Ramos (cell line): Measurements from ENCODE around the gene PIGT.

Experiments used
- in situ Hi-C: fragments of 300-500 bp; cut with MboI; formaldehyde crosslinking; loops from one replicate; pipeline ENCODE4 v1.14.3; 2022; ENCODE audit warnings: low sequenced_read_pairs; ENCODE audit not compliant: unreplicated experiment

Gene PIGT

DNA sequence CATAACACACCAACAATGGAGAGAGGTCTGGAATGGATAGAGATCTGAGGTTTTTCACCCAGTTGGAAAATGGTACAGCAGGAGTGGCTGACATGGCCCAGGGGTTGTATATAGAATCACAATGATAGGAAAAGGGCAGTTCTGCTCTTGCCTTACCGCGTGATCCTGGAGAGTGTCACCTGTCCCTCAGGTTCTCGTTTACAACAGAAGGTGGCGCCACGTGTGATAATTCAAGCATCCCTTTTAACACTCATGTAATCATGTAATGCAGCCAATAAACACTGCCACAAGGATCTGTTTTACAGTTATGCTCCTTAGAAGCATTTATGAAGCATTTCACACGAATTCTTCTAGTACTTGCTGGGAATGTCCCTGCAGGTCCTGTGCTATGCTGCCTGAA is 40.7 kb downstream of the PIGT start:
- in situ Hi-C loops = loop anchor here (25.0 kb wide), 1 partner anchor 306 kb away; no protein-coding TSS in a partner anchor

DNA sequence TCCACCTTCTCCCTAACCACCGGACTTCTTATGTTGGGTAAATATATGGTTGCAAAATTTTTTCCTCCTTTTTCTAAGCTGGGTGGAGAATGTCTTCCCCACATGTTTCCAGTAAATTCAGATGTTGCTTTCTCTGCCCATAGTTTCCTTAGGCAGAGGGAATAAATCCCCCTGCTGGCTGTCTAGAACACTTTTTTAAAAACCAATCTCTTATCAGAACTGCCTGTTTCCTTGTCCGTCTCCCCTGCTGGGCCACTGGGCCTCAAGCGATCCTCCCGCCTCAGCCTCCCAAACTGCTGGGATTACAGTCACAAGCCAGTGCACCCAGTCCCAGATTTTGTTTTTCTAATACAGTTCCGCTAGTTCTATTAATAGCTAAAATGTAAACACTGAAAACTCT is 43.7 kb downstream of the PIGT start:
- in situ Hi-C loops = loop anchor here (25.0 kb wide), 1 partner anchor 303 kb away; no protein-coding TSS in a partner anchor

DNA sequence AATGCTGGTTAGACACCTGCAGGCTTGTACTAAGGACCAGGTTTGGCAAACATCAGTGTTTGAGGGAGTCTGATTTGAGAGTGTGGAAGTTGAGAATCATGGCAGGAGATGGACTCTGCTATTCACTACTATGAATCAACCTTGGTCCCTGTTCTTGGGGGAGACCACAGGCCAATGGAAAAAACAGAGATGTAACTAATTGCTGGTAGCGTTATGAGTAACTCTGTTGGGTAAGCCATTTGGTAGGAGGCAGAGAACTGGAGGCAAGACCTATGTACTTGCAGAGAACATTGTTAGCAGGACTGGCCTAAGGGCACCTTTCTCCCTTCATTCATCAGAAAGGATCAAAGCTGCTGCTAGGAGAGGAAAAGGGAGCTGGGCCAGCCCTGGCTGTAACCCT is 45.3 kb downstream of the PIGT start:
- in situ Hi-C loops = loop anchor here (25.0 kb wide), 1 partner anchor 301 kb away; no protein-coding TSS in a partner anchor

DNA sequence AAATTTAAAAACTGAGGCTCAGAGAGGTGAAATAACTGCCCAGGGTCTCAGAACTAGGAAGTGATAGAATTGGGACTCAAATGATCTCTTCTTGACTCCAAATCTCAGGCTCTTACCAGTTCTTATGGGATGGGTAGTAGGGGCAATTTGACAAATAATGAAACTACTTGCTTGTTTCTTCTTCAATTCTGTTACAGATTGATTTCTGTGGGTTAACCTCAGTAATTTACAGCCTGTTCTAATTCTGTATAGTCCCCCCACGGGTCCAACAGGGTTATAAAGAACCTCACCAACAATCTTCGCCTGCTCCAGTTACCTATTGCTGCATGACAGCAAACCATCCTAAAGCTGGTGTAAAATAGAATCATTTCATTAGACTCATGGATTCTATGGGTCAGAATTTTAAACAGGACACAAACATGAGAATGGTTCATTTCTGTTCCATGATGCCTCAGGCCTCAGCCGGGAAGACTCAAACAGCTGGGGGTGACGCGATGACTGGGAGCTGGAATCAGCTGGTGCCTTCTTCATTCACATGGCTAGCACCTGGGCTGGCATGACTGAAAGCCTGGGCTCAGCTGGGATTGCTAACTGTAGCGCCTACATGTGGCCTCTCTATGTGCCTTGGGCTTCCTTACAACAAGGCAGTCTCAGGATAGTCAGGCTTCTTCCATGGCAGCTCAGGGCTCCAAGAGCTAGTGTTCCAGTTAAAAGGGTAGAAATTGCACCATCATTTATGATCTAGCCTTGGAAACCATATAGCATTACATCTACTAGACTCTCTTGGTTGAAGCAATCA is 47.0 kb downstream of the PIGT start:
- in situ Hi-C loops = loop anchor here (25.0 kb wide), 1 partner anchor 299 kb away; no protein-coding TSS in a partner anchor

DNA sequence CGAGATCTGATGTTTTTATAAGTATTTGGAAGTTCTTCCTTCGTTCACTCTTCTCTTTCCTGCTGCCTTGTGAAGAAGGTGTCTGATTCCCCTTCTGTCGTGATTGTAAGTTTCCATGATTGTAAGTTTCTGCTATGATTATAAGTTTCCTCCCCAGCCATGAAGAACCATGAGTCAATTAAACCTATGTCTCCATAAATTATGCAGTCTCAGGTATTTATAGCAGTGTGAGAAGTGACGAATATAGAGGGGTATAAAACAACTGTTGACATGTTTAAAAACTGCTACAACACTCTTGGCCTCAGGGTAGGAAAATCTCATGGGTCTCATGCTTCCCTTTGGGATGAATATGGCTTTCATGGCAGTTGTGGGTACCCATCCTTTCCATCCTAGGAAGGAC is 47.8 kb downstream of the PIGT start:
- in situ Hi-C loops = loop anchor here (25.0 kb wide), 1 partner anchor 299 kb away; no protein-coding TSS in a partner anchor

DNA sequence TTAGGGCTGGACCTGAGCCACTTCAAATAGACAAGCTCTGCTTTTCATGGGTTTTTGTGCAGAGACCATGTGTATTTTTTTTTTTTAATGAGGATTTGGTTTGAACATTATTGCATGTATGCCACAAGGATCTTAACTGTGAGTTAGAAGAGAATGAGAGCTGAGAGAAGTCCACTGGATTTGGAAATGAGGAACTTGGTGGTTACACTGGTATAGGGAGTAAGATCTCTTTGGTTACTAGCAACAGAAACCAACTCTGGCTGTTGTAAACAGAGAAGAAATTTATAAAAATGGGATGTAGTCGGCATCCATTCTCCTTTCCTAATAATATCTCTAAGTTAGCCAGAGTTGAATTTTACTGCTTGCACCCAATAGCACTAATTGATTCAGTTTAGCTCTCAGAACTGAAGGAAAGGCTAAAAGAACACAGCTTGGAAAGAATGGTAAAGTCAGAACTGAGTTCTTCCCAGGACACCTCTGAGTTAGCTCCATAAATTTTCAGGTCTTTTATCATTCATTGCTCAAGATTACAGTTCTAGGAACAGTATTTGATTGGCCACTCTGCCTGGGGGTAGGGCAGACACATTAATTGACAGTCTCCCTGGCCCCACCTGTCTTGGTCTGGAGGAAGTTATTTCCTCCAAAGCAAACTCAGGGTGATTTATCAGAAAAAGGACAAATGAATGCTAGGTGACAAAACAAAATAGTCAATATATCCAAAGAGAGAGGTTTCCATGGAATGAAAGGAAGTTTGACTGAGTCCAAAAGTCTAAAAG is 49.7 kb downstream of the PIGT start:
- in situ Hi-C loops = loop anchor here (25.0 kb wide), 1 partner anchor 297 kb away; no protein-coding TSS in a partner anchor

DNA sequence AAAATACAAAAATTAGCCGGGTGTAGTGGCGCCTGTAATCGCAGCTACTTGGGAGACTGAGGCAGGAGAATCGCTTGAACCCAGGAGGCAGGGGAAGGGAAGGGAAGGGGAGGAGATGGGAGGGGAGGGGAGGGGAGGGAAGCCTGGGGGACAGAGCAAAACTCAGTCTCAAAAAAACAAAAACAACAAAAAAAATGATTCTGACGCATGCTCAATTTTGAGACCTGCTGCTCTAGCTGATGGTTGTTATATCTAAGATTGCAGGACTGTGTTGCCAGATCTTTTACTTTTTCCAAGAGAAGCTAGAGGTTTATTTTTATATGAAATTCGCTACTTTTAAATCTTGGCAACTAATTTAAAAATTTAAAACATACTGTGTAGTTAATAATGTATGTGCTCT is 51.2 kb downstream of the PIGT start:
- in situ Hi-C loops = loop anchor here (25.0 kb wide), 1 partner anchor 295 kb away; no protein-coding TSS in a partner anchor

DNA sequence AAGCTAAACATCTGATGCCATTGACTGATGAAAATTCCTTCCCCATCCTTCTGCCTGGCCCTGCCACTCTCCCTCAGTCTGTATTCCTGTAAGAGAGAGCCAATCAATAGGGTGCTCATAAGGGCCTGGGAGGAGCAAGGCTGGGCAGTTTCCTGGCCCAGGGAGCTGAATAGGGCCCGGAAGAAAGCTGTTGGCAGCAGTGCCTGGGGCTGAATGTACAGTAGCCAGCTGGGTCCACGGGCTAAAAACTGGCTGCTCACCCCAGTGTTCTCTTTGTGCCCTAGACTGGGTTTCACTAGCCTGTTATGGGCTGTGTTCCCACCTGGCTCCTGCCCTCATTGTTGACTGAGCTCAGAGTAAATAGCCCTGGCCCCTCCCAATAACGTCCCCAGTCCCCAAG is 51.9 kb downstream of the PIGT start:
- in situ Hi-C loops = loop anchor here (25.0 kb wide), 1 partner anchor 294 kb away; no protein-coding TSS in a partner anchor

DNA sequence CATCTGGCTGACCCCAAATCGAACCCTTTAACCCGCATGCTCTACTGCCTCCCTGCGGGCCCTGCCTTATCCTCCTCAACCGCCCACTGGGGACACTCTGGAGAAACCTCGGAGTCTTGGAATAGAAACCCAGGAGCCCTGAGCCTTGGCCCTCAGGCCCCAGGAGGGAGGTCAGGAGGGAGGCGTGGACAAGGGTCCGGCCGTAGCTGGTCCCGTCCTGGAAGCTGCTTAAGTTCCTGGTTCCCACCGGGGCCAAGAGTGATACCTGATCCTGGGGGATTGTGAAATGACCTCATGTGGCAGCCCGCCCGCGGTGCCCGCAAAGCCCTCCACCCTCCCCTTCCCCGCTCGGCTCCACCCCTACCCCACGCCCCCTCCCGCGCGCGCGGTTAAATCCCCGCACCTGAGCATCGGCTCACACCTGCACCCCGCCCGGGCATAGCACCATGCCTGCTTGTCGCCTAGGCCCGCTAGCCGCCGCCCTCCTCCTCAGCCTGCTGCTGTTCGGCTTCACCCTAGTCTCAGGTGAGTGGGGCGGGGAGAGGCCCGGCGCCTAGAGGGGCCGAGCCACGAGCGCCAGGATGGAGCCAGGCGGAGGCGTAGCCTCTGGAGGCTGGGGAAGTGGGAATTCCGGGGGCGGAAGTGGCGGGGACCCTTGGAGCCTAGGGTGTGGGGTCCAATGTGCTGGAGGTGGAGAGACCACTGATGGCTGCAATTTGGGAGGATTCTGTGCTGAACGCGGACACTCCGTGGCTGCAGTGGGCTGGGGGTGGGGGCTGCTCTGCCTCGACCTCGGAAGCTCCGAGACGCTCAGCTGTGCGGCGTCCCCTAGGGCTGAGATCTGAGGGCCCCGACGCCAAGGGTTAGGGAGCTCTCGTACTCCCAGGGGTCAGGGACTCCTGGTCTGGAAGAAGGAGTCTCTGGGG is 53.7 kb downstream of the PIGT start, which contains the start of gene WFDC2:
WFDC2 (plus strand) TSS at position 418 of the 926 bp plus-strand sequence; CDS start at position 447, 29 bp downstream.
- in situ Hi-C loops = loop anchor here (25.0 kb wide), 1 partner anchor 293 kb away; no protein-coding TSS in a partner anchor

DNA sequence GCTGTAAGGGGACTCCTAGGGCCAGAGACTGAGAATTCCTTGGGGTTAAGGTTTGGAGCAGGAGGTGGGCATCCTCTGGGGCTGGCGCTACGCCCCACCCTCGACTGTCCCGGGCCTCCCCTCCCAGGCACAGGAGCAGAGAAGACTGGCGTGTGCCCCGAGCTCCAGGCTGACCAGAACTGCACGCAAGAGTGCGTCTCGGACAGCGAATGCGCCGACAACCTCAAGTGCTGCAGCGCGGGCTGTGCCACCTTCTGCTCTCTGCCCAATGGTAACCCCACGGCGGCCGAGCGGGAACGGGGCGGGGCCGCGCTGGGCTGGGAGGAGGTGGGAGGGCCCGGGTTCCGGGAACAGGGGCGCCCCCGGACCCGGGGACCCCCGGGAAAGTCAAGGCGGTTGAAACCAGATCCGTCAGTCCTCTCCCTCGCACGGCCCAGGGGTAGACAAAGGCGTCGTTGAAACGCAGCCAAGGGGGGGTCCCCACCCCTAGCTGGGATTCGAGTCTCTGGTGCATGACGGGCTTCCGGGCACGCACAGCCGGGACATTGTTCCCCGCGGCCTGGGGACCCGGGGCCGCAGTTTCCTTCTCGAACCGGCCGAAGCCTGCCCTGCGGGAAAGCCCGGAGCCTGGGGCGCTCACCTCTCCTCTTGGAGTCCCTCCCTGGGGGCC is 54.5 kb downstream of the PIGT start:
- in situ Hi-C loops = loop anchor here (25.0 kb wide), 1 partner anchor 292 kb away; no protein-coding TSS in a partner anchor

DNA sequence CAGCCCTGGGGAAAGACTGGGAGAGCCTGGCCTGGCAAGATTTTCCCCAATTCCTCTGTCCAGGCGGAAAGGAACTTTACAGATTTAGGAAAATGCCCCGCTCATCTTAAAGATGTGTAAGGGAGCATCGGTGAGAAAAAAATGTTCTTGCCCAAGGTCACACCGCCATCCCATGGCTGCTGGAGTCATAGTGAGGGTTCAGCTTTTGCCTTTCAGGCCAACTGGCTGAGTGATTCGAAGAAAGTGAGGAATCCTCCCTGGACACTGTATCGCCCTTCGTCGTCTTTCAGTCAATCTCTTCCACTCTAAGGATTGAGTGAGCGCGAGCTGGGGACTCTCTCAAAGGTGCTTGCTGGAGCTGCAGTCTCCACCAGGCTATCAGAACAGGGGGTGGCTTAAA is 55.0 kb downstream of the PIGT start:
- in situ Hi-C loops = loop anchor here (25.0 kb wide), 1 partner anchor 291 kb away; no protein-coding TSS in a partner anchor

DNA sequence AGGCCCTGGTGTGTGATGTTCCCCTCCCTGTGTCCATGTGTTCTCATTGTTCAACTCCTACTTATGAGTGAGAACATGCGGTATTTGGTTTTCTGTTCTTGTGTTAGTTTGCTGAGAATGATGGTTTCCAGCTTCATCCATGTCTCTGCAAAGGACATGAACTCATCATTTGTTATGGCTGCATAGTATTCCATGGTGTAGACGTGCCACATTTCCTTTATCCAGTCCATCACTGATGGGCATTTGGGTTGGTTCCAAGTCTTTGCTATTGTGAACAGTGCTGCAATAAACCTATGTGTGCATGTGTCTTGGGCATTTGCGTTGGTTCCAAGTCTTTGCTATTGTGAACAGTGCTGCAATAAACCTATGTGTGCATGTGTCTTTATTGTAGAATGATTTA is 56.3 kb downstream of the PIGT start:
- in situ Hi-C loops = loop anchor here (25.0 kb wide), 1 partner anchor 290 kb away; no protein-coding TSS in a partner anchor
